Activated naive CD4-positive, alpha-beta T cell treated with anti-CD3 and anti-CD28 coated beads for 36 hours (primary cell): ENCODE data around the gene NTM. TPM values are rescaled to one million over a fixed set of nuclear protein-coding genes. Genes with fewer than 3 reads are reported as not detected.

Experiments
- CTCF ChIA-PET: fragments of 350-600 bp; sonication (Branson Sonifier 250); formaldehyde crosslinking; loops from one replicate; lab custom pipeline; 2021; ENCODE audit warnings: antibody characterized with exemption; lab: Charles Lee
- DNase-seq: peaks from one replicate; pipeline ENCODE4 v3.0.0-alpha.2; 2020
- H3K27ac Mint-ChIP-seq: one replicate; pipeline ENCODE4 v1.8.0; 2021; ENCODE audit warnings: mild to moderate bottlenecking, mixed read lengths
- H3K27me3 Mint-ChIP-seq: one replicate; pipeline ENCODE4 v1.8.0; 2021; ENCODE audit warnings: low read depth, mixed read lengths
- H3K36me3 Mint-ChIP-seq: one replicate; pipeline ENCODE4 v1.8.0; 2021; ENCODE audit warnings: low read depth, mixed read lengths
- H3K4me1 Mint-ChIP-seq: one replicate; pipeline ENCODE4 v1.8.0; 2021; ENCODE audit warnings: low read depth, mixed read lengths
- H3K4me3 Mint-ChIP-seq: one replicate; pipeline ENCODE4 v1.8.0; 2021; ENCODE audit warnings: mild to moderate bottlenecking, moderate library complexity, mixed read lengths
- H3K9me3 Mint-ChIP-seq: one replicate; pipeline ENCODE4 v1.8.0; 2021; ENCODE audit warnings: mixed read lengths
- intact Hi-C: fragments of 100-400 bp; cut with micrococcal nuclease; formaldehyde crosslinking; loops from one replicate; pipeline ENCODE4 v1.15.1; 2023
- total RNA-seq, 2 experiments: library from RNA; stranded (reverse); gene quantifications; one replicate each; pipeline ENCODE4 v1.2.3, GENCODE V29; 2021

NTM gene
- total RNA-seq, 2 experiments from 2014 or later = not detected

- Mint-ChIP-seq H3K4me1 (no peaks in the 10 kb centered on the region), H3K36me3 (no peaks in the 10 kb centered on the region), H3K9me3 (no peaks in the 10 kb centered on the region), H3K27ac (no peak overlapping the region), H3K4me3 (no peak overlapping the region), H3K27me3 (peaks cover 4% of the 10 kb centered on the region)
- no peak for DNase-seq
- intact Hi-C loops = no loop called here
- CTCF ChIA-PET = no interaction called here
Observed at GRCh38 chr11:132048040-132048439, 677.6 kb downstream of the NTM start.

- peaks cover 6% of the 10 kb centered on the region for H3K27me3 Mint-ChIP-seq
- no peak overlapping the region for H3K27ac Mint-ChIP-seq
- CTCF ChIA-PET = no interaction called here
- no peak for DNase-seq
- H3K4me1 Mint-ChIP-seq = no peaks in the 10 kb centered on the region
- no peaks in the 10 kb centered on the region for H3K9me3 Mint-ChIP-seq
- no peak overlapping the region for H3K4me3 Mint-ChIP-seq
- intact Hi-C loops = no loop called here
- H3K36me3 Mint-ChIP-seq = no peaks in the 10 kb centered on the region
Observed at GRCh38 chr11:132049205-132049604, 678.8 kb downstream of the NTM start.

GRCh38 chr11:132050049-132050448, 679.6 kb downstream of the NTM start:
- Mint-ChIP-seq H3K4me3 (no peak overlapping the region), H3K27me3 (peaks cover 6% of the 10 kb centered on the region), H3K27ac (no peak overlapping the region), H3K9me3 (no peaks in the 10 kb centered on the region), H3K4me1 (no peaks in the 10 kb centered on the region), H3K36me3 (no peaks in the 10 kb centered on the region)
- intact Hi-C loops = no loop called here
- DNase-seq = no peak
- CTCF ChIA-PET = no interaction called here

- intact Hi-C loops = no loop called here
- no peaks in the 10 kb centered on the region for H3K4me1 Mint-ChIP-seq
- no peak overlapping the region for H3K27ac Mint-ChIP-seq
- CTCF ChIA-PET = no interaction called here
- DNase-seq = no peak
- H3K4me3 Mint-ChIP-seq = no peak overlapping the region
- H3K27me3 Mint-ChIP-seq = peaks cover 6% of the 10 kb centered on the region
- H3K36me3 Mint-ChIP-seq = no peaks in the 10 kb centered on the region
- H3K9me3 Mint-ChIP-seq = no peaks in the 10 kb centered on the region
Observed at GRCh38 chr11:132050577-132051165, 680.3 kb downstream of the NTM start.

- H3K4me1 Mint-ChIP-seq = no peaks in the 10 kb centered on the region
Observed at GRCh38 chr11:132051704-132052103, 681.3 kb downstream of the NTM start.

GRCh38 chr11:132052342-132052741, 681.9 kb downstream of the NTM start:
- Mint-ChIP-seq H3K4me1 (no peaks in the 10 kb centered on the region), H3K27ac (no peak overlapping the region), H3K4me3 (no peak overlapping the region), H3K27me3 (peaks cover 6% of the 10 kb centered on the region), H3K9me3 (no peaks in the 10 kb centered on the region), H3K36me3 (no peaks in the 10 kb centered on the region)
- intact Hi-C loops = no loop called here
- CTCF ChIA-PET = no interaction called here
- no peak for DNase-seq

More at GRCh38 chr11:132051704-132052103, 681.3 kb downstream of the NTM start:
- no peak for DNase-seq
- Mint-ChIP-seq H3K36me3 (no peaks in the 10 kb centered on the region), H3K4me3 (no peak overlapping the region), H3K27ac (no peak overlapping the region), H3K9me3 (no peaks in the 10 kb centered on the region), H3K27me3 (peaks cover 6% of the 10 kb centered on the region)
- CTCF ChIA-PET = no interaction called here
- intact Hi-C loops = no loop called here

- CTCF ChIA-PET = interaction anchor here (0.6 kb wide), 1 partner anchor 12 kb away, joined by 3 read pairs; no protein-coding TSS in a partner anchor
- DNase-seq = no peak
- Mint-ChIP-seq H3K9me3 (no peaks in the 10 kb centered on the region), H3K36me3 (no peaks in the 10 kb centered on the region), H3K27ac (no peak overlapping the region), H3K4me3 (no peak overlapping the region), H3K27me3 (peaks cover 6% of the 10 kb centered on the region), H3K4me1 (no peaks in the 10 kb centered on the region)
- intact Hi-C loops = no loop called here
Observed at GRCh38 chr11:132052904-132053303, 682.5 kb downstream of the NTM start.

GRCh38 chr11:132054822-132055221, 684.4 kb downstream of the NTM start:
- Mint-ChIP-seq H3K4me3 (no peak overlapping the region), H3K9me3 (no peaks in the 10 kb centered on the region), H3K4me1 (no peaks in the 10 kb centered on the region), H3K27me3 (peaks cover 6% of the 10 kb centered on the region), H3K27ac (no peak overlapping the region), H3K36me3 (no peaks in the 10 kb centered on the region)
- CTCF ChIA-PET = no interaction called here
- intact Hi-C loops = no loop called here
- DNase-seq = no peak

GRCh38 chr11:132055296-132055695, 684.9 kb downstream of the NTM start:
- Mint-ChIP-seq H3K27ac (no peak overlapping the region), H3K36me3 (no peaks in the 10 kb centered on the region), H3K27me3 (peaks cover 6% of the 10 kb centered on the region), H3K9me3 (no peaks in the 10 kb centered on the region), H3K4me3 (no peak overlapping the region), H3K4me1 (no peaks in the 10 kb centered on the region)
- CTCF ChIA-PET = no interaction called here
- intact Hi-C loops = no loop called here
- DNase-seq = no peak

GRCh38 chr11:132056689-132057088, 686.3 kb downstream of the NTM start:
- Mint-ChIP-seq H3K27me3 (peaks cover 3% of the 10 kb centered on the region), H3K36me3 (no peaks in the 10 kb centered on the region), H3K27ac (no peak overlapping the region), H3K4me1 (no peaks in the 10 kb centered on the region), H3K9me3 (no peaks in the 10 kb centered on the region), H3K4me3 (no peak overlapping the region)
- DNase-seq = no peak
- CTCF ChIA-PET = interaction anchor here (0.7 kb wide), 1 partner anchor 29 kb away, joined by 3 read pairs; no protein-coding TSS in a partner anchor
- intact Hi-C loops = no loop called here

- Mint-ChIP-seq H3K27me3 (peaks cover 2% of the 10 kb centered on the region), H3K9me3 (no peaks in the 10 kb centered on the region), H3K4me3 (no peak overlapping the region), H3K4me1 (no peaks in the 10 kb centered on the region), H3K27ac (no peak overlapping the region), H3K36me3 (no peaks in the 10 kb centered on the region)
- intact Hi-C loops = no loop called here
- DNase-seq = no peak
- CTCF ChIA-PET = interaction anchor here (0.7 kb wide), 1 partner anchor 28 kb away, joined by 3 read pairs; no protein-coding TSS in a partner anchor
Observed at GRCh38 chr11:132057266-132057665, 686.9 kb downstream of the NTM start.

- CTCF ChIA-PET = no interaction called here
- intact Hi-C loops = no loop called here
- no peaks in the 10 kb centered on the region for H3K4me1 Mint-ChIP-seq
- no peak for DNase-seq
- no peaks in the 10 kb centered on the region for H3K27me3 Mint-ChIP-seq
- no peak overlapping the region for H3K4me3 Mint-ChIP-seq
- H3K27ac Mint-ChIP-seq = no peak overlapping the region
- no peaks in the 10 kb centered on the region for H3K36me3 Mint-ChIP-seq
- no peaks in the 10 kb centered on the region for H3K9me3 Mint-ChIP-seq
Observed at GRCh38 chr11:132058211-132058772, 687.9 kb downstream of the NTM start.

GRCh38 chr11:132060567-132060966, 690.2 kb downstream of the NTM start:
- H3K27me3 Mint-ChIP-seq = no peaks in the 10 kb centered on the region
- no peaks in the 10 kb centered on the region for H3K36me3 Mint-ChIP-seq
- no peak overlapping the region for H3K4me3 Mint-ChIP-seq
- intact Hi-C loops = no loop called here
- H3K27ac Mint-ChIP-seq = no peak overlapping the region
- H3K4me1 Mint-ChIP-seq = no peaks in the 10 kb centered on the region
- no peaks in the 10 kb centered on the region for H3K9me3 Mint-ChIP-seq
- no peak for DNase-seq
- CTCF ChIA-PET = no interaction called here
